Measurements from ENCODE around the gene VIL1.

VIL1 gene

DNA sequence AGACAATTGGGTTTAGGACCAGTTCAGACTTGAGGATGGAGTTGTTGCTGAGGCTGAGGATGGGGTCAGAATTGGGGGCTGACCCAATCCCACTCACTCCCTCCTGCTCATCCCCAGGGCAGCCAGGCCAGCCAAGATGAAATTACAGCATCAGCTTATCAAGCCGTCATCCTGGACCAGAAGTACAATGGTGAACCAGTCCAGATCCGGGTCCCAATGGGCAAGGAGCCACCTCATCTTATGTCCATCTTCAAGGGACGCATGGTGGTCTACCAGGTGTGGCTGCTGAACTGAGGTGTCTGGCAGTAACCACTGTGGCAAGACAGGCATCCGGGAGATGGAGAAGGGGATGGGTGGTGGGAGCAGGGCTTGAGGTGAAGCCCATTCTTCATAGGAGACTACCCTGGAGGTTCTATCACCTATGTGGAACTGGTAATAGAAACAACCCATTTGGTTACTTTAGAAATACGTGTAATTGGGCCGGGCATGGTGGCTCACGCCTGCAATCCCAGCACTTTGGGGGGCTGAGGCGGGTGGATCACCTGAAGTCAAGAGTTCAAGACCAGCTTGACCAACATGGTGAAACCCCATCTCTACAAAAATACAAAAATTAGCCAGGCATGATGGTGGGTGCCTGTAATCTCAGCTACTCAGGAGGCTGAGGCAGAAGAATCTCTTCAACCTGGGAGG, 13.9 kb downstream of the VIL1 start:
- H3K4me3 ChIP-seq (ENCODE audit: low read length): no peak overlapping the region
- DNase-seq (ENCODE audit: low read depth): no peak
- no peak for TF ChIP-seq CTCF (conservative IDR thresholded peaks at IDR 0.05; ENCODE audit: low read depth, low read length)

DNA sequence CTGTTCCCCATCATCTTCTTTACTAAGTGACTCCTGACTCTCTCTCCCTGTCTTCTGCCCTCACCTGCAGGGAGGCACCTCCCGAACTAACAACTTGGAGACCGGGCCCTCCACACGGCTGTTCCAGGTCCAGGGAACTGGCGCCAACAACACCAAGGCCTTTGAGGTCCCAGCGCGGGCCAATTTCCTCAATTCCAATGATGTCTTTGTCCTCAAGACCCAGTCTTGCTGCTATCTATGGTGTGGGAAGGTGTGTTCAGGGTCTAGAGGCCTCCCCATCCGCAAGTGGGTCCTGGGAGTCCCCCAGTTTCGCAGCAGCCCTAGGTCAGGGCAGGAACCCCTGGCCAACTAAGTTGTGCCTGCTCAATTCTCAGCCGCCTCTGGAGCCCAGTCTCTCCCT, 15.5 kb downstream of the VIL1 start:
- no peak for DNase-seq (ENCODE audit: low read depth)
- no peak for TF ChIP-seq CTCF (conservative IDR thresholded peaks at IDR 0.05; ENCODE audit: low read depth, low read length)
- H3K4me3 ChIP-seq (ENCODE audit: low read length): no peak overlapping the region

GRCh38 chr2:218435003-218435982, 16.4 kb downstream of the VIL1 start:
- TF ChIP-seq CTCF (conservative IDR thresholded peaks at IDR 0.05; ENCODE audit: low read depth, low read length): no peak
- DNase-seq (ENCODE audit: low read depth): no peak

GRCh38 chr2:218436992-218437391, 18.1 kb downstream of the VIL1 start:
- no peak for TF ChIP-seq CTCF (conservative IDR thresholded peaks at IDR 0.05; ENCODE audit: low read depth, low read length)
- no peak overlapping the region for H3K4me3 ChIP-seq (ENCODE audit: low read length)
- DNase-seq (ENCODE audit: low read depth): no peak

More at GRCh38 chr2:218435003-218435982, 16.4 kb downstream of the VIL1 start:
- no peak overlapping the region for H3K4me3 ChIP-seq (ENCODE audit: low read length)

DNA sequence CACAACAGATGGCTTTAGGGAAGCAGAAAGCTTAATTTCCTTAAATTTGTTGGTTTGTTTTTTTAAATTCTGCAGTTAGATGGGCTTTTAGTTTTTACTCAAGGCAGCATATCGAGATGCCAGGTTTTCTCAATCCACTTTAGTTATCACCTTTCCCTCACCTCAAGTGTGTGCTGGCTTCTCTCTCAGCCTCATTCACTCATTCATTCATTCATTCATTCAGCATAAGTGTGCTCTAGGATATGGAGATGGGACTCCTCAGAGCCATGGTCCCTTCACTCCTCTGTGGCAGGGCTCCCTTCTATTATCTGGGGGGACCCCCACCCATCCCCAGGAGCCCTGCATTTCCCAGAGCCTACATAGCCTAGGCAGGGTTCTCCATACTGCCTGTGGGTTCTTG, 19.0 kb downstream of the VIL1 start:
- no peak for DNase-seq (ENCODE audit: low read depth)
- no peak overlapping the region for H3K4me3 ChIP-seq (ENCODE audit: low read length)
- TF ChIP-seq CTCF (conservative IDR thresholded peaks at IDR 0.05; ENCODE audit: low read depth, low read length): no peak

DNA sequence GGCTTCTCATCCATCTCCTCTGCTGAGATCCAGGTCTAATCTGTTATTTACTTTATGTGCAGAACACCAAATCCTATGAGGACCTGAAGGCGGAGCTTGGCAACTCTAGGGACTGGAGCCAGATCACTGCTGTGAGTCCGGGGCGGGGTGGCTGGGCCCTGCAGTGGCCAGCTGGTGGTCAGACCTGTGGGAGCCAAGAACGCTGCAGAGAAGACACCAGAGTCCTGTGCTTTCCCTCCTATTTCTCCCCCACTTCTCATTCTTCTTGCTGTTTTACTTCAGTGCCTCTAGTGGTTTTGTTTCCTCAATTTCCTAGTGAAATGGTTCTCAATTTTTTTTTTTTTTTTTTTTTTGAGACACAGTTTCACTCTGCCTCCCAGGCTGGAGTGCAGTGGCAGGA, 19.7 kb downstream of the VIL1 start:
- no peak overlapping the region for H3K4me3 ChIP-seq (ENCODE audit: low read length)
- no peak for DNase-seq (ENCODE audit: low read depth)
- TF ChIP-seq CTCF (conservative IDR thresholded peaks at IDR 0.05; ENCODE audit: low read depth, low read length): no peak

Measured in retinal pigment epithelial cell (primary cell).